NB4 (cell line): ENCODE measurements around the gene ANAPC10.

Source experiments
- CTCF ChIP-seq: IDR thresholded peaks from one replicate; pipeline ENCODE4 v1.5.1; 2012; ENCODE audit warnings: low read depth, low read length
- POLR2A ChIP-seq: IDR thresholded peaks from 2 replicates; pipeline ENCODE4 v1.6.1; 2011; ENCODE audit warnings: mild to moderate bottlenecking; ENCODE audit not compliant: insufficient read length; ENCODE audit errors: extremely low read depth

DNA sequence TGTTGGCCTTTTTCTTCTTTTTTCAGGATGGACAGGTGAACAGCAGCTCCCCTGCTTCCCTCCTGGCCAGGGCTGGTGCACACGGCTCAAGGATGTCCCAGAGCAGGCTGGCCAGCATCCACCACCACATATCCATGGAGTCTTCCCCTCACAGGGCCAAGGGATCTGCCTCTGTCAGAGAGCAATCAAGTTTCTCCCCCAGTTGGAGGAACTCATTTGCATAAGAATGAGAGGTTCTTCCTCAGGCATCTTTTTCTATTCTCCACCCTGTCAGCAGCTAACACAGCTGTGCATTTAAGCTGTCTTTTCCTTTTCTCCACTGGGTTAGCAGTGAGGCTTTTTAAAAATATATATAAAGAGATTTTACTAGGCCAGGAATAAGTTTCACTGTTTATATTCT lies 143.8 kb downstream of the ANAPC10 start:
- no peak for TF ChIP-seq CTCF
- TF ChIP-seq POLR2A: no peak
